ENCODE results near the gene ITPKC.
"Not testable (repeated sequence)": the region's sequence is repeated elsewhere in the genome, so short reads cannot be mapped to it uniquely, and the experiment has no call there.

ITPKC gene

DNA sequence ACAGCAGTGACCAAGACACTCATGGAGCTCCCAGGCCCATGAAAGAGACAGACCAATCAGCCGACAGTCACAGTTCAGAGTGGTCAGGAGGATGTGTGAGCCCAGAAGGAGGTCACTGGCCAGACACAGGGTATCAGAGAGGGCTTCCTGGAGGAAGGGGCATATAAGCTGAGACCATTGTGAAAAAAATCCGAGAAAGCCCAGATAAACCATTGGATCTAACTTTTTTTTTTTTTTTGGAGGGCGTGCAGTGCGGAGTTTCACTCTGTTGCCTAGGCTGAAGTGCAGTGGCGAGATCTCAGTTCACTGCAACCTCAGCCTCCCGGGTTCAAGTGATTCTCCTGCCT is 4.2 kb downstream of the ITPKC start:
- H3K4me3 ChIP-seq (ENCODE audit: low read length), result peak overlapping the region; percentile 53; the same call in 1 of the 2 replicates
- TF ChIP-seq, protein P1, sequence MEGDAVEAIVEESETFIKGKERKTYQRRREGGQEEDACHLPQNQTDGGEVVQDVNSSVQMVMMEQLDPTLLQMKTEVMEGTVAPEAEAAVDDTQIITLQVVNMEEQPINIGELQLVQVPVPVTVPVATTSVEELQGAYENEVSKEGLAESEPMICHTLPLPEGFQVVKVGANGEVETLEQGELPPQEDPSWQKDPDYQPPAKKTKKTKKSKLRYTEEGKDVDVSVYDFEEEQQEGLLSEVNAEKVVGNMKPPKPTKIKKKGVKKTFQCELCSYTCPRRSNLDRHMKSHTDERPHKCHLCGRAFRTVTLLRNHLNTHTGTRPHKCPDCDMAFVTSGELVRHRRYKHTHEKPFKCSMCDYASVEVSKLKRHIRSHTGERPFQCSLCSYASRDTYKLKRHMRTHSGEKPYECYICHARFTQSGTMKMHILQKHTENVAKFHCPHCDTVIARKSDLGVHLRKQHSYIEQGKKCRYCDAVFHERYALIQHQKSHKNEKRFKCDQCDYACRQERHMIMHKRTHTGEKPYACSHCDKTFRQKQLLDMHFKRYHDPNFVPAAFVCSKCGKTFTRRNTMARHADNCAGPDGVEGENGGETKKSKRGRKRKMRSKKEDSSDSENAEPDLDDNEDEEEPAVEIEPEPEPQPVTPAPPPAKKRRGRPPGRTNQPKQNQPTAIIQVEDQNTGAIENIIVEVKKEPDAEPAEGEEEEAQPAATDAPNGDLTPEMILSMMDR (conservative IDR thresholded peaks at IDR 0.05; ENCODE audit: low read length), result no peak
- DNase-seq (ENCODE audit: low read depth), result no peak

DNA sequence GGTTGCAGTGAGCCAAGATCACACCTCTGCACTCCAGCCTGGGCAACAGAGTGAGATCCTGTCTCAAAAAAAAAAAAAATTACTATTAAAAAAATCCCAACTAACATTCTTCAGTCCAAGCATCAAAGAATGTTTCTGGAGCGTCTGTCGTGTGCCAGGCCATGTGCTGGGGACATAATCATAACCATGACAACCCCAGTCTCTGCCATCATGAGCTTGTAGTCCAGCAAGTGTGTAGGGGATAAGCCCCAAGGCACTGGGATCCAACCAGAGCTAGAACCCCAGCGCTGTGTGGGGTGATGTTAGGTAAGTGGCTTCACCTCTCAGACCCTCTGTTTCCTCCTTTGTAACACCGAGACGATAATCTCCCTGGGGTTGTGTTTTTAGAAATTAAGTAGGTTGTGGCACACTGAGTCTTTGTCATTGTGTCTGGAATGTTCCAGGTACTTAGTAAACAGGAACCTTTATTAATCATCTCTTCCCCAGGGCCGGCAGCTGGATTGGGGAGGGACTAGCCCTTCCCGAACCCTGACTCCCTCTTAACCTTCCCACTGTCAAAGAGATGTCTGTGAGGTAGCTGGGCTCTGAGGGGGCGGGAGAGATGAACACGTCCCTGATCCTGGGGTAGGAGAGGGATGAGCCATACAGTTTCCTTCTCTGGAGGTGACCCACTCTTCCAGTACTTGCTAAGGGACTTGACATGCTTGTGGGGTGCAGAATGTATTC is 5.2 kb downstream of the ITPKC start:
- no peak overlapping the region for H3K4me3 ChIP-seq (ENCODE audit: low read length)
- no peak for DNase-seq (ENCODE audit: low read depth)
- TF ChIP-seq, protein P1 (conservative IDR thresholded peaks at IDR 0.05; ENCODE audit: low read length), result no peak

DNA sequence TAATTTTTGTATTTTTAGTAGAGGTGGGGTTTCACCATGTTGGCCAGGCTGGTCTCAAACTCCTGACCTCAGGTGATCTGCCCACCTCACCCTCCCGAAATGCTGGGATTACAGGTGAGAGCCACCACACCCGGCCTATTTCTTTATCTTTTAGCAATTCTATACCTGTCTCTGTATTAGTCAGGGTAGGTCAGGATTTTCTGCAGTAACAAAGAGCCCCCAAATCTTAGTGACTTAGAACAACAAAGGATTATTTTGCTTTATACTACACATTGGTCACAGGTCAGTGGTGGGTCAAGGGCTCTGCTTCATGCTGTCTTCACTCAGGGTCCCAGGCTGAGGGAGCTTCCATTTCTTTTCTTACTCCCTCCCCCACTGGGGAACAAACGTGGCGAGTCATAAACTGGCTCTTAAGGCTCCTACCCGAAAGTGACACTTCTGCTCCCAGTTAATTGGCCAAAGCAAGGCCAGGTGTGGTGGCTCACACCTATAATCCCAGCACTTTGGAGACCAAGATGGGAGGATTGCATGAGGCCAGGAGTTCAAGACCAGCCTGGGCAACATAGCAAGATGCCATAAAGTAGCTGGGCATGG is 6.8 kb downstream of the ITPKC start:
- no peak for DNase-seq (ENCODE audit: low read depth)
- TF ChIP-seq, protein P1 (conservative IDR thresholded peaks at IDR 0.05; ENCODE audit: low read length), result no peak
- no peak overlapping the region for H3K4me3 ChIP-seq (ENCODE audit: low read length)

DNA sequence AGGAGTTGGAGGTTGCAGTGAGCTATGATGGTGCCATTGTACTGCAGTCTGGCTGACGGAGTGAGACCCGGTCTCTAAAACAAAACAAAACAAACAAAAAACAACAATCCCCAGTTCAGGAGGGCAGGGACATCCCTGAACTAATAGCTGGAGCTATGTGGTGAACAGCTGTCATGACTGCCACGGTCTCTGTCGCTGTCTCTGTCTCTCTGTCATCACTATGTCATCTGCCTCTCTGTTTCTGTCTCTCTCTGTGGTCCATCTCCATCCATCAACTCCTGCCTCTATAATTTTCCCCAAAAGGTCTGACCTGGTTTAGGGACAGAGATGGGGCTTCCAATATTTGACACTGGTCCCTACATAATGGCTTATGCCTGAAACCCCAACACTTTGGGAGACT is 7.4 kb downstream of the ITPKC start:
- TF ChIP-seq, protein P1 (conservative IDR thresholded peaks at IDR 0.05; ENCODE audit: low read length), result no peak
- DNase-seq (ENCODE audit: low read depth), result no peak
- no peak overlapping the region for H3K4me3 ChIP-seq (ENCODE audit: low read length)

DNA sequence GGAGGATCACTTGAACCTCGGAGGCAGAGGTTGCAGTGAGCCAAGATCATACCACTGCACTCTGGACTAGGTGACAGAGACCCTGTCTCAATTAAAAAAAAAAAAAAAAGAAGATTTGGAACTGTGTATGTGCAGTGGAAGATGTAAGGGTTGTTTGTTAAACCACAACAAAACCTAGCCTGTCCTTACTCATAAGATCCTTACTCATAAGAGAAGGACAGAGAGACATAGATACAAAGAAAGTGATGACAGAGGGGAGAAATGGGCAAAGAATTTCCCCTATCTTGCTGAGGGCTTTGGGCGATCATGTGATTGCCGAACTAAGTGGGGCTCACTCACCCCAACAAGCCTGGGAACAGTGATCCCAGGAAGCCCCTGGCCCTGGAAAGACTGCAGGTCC is 7.9 kb downstream of the ITPKC start:
- TF ChIP-seq, protein P1 (conservative IDR thresholded peaks at IDR 0.05; ENCODE audit: low read length), result no peak
- no peak for DNase-seq (ENCODE audit: low read depth)
- no peak overlapping the region for H3K4me3 ChIP-seq (ENCODE audit: low read length)

DNA sequence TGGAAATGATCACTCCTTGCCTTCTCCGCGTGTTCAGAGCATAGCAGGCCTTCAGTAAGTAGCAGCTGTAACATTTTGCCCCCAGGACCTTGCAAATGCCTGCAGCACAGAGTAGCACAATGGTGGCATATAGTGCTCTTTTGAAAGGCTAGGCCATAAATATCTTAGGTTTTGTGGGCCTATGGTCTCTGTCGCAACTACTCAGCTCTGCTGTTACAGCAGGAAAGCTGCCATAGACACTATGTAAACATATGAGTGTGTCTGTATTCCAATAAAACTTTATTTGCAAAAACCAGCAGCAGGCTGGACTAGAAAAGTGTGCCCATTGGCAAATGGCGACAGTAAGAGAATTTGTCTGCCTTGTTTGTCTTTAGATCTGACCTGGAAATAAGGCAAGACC is 9.4 kb downstream of the ITPKC start:
- no peak for DNase-seq (ENCODE audit: low read depth)
- H3K4me3 ChIP-seq (ENCODE audit: low read length), result no peak overlapping the region
- TF ChIP-seq, protein P1 (conservative IDR thresholded peaks at IDR 0.05; ENCODE audit: low read length), result no peak

DNA sequence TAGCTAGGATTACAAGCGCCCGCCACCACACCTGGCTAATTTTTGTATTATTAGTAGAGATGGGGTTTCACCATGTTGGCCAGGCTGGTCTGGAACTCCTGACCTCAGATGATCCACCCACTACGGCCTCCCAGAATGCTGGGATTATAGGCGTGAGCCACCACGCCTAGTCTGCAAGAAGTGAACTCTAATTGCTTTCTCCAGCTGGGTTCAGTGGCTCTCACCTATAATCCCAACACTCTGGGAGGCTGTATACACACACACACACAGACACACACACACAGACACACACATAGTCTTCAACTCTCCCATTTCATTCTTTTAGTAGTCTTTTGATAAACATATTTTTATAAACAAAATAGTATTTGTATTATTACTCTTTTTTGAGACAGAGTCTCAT is 13.2 kb downstream of the ITPKC start:
- DNase-seq (ENCODE audit: low read depth); H3K4me3 ChIP-seq (ENCODE audit: low read length): not testable (repeated sequence)

DNA sequence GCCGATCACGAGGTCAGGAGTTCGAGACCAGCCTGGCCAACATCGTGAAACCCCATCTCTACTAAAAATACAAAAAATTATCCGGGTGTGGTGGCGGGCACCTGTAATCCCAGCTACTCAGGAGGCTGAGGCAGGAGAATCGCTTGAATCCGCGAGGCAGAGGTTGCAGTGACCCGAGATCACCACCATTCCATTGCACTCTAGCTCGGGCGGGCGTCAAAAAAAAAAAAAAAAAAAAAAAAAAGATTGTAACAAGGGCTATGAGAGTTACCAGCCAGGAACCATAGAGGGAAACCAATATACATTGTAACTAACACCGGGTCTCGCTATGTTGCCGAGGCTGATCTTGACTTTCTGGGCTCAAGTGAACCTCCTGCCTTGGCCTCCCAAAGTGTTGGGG is 15.4 kb downstream of the ITPKC start:
- H3K4me3 ChIP-seq (ENCODE audit: low read length); DNase-seq (ENCODE audit: low read depth): not testable (repeated sequence)

Data from AG10803 (cell line).